IPS-NIHi7 (cell line): Measurements from ENCODE around the gene PACSIN3.

Experiments used
- DNase-seq: peaks from one replicate; pipeline ENCODE4 v3.0.0; 2012; ENCODE audit warnings: mixed read lengths; ENCODE audit errors: extremely low spot score

Gene PACSIN3

GRCh38 chr11:47176328-47177228, 9.7 kb downstream of the PACSIN3 start, which contains the start of gene ARFGAP2:
ARFGAP2 (minus strand) TSS chr11:47176879; CDS start chr11:47176853, 26 bp downstream.
- DNase-seq = peak; percentile 100

GRCh38 chr11:47175746-47176327, 10.4 kb downstream of the PACSIN3 start:
- DNase-seq = no peak

GRCh38 chr11:47172740-47173336, 13.4 kb downstream of the PACSIN3 start:
- no peak for DNase-seq

- no peak for DNase-seq
Measured at GRCh38 chr11:47171856-47172255, 14.4 kb downstream of the PACSIN3 start.

- DNase-seq = no peak
Measured at GRCh38 chr11:47171061-47171838, 15.0 kb downstream of the PACSIN3 start.

- no peak for DNase-seq
Measured at GRCh38 chr11:47166368-47166767, 19.9 kb downstream of the PACSIN3 start.

GRCh38 chr11:47165253-47165840, 20.9 kb downstream of the PACSIN3 start:
- DNase-seq = no peak

GRCh38 chr11:47164321-47164720, 21.9 kb downstream of the PACSIN3 start:
- DNase-seq = no peak

- DNase-seq = no peak
Measured at GRCh38 chr11:47163898-47164297, 22.3 kb downstream of the PACSIN3 start.

- DNase-seq = no peak
Measured at GRCh38 chr11:47163193-47163592, 23.0 kb downstream of the PACSIN3 start.

GRCh38 chr11:47162426-47162825, 23.8 kb downstream of the PACSIN3 start:
- DNase-seq = no peak

- DNase-seq = no peak
Measured at GRCh38 chr11:47161890-47162289, 24.3 kb downstream of the PACSIN3 start.

GRCh38 chr11:47161134-47161854, 24.9 kb downstream of the PACSIN3 start:
- DNase-seq = peak; percentile 94

GRCh38 chr11:47160753-47161133, 25.5 kb downstream of the PACSIN3 start:
- DNase-seq = no peak

- no peak for DNase-seq
Measured at GRCh38 chr11:47158242-47158641, 28.0 kb downstream of the PACSIN3 start.

- no peak for DNase-seq
Measured at GRCh38 chr11:47157805-47158204, 28.4 kb downstream of the PACSIN3 start.

- no peak for DNase-seq
Measured at GRCh38 chr11:47156951-47157350, 29.3 kb downstream of the PACSIN3 start.

GRCh38 chr11:47156333-47156732, 29.9 kb downstream of the PACSIN3 start:
- no peak for DNase-seq

- no peak for DNase-seq
Measured at GRCh38 chr11:47155879-47156278, 30.4 kb downstream of the PACSIN3 start.

- no peak for DNase-seq
Measured at GRCh38 chr11:47154616-47155570, 31.3 kb downstream of the PACSIN3 start.
